Fibroblast of villous mesenchyme (primary cell): ENCODE data around the gene SRD5A3. TPM values are rescaled to one million over a fixed set of nuclear protein-coding genes. Genes with fewer than 3 reads are reported as not detected.

Experiments
- DNase-seq: peaks from one replicate; pipeline ENCODE4 v3.0.0-alpha.2; 2010; ENCODE audit warnings: low read depth
- H3K4me3 ChIP-seq: 2 replicates; pipeline ENCODE4 v1.5.1; 2011; ENCODE audit warnings: low read depth, mild to moderate bottlenecking, low read length
- total RNA-seq: library from RNA; depleted of rRNA; stranded (reverse); fragments of >200 nt; gene quantifications from 2 replicates; pipeline ENCODE4 v1.2.3, GENCODE V29; 2012
- TF ChIP-seq, protein P1 (sequence below): IDR thresholded peaks from 2 replicates; pipeline ENCODE4 v1.5.1; 2012; ENCODE audit warnings: low read depth, mild to moderate bottlenecking, low read length; ENCODE audit not compliant: insufficient read depth

The SRD5A3 gene
- 6.8 and 8.6 TPM in 2 replicates for total RNA-seq

DNA sequence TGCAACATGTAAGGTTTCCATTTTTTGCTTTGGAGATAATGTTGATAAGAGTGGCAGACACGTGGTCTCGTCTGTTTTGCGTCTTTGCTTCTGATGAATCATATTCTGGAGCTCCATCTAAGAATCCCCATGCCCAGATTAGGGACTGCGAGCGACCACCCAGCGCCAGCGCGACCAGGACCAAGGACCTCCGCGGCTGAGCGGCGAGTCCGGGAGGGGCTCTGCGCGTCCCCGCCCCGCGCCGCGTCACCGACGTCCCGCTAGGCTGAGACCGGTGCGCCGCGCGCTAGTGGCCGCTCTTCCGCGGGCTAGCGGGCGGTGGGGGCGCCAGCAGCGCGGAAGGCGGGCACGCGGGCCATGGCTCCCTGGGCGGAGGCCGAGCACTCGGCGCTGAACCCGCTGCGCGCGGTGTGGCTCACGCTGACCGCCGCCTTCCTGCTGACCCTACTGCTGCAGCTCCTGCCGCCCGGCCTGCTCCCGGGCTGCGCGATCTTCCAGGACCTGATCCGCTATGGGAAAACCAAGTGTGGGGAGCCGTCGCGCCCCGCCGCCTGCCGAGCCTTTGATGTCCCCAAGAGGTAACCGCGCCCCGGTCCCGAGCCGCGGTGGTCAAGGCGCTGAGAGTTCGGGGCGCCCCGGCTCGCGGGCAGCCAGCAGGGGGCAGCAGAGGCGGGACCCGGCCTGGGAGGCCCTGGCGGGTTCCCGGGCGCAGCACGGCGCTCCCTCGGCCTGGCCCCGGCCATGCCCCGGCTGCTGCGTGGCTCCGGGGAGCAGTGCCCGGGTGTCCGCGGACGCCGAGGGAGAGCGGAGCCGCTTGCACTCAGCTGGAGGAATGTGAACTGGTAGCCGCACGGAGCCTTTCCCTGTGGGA is at the start of gene SRD5A3:
Gene SRD5A3, plus strand, starts transcription at position 263 of the 871 bp plus-strand sequence. Its CDS starts 95 bp downstream, at position 358.
- peak within 1 kb of the TSS; percentile 72 for H3K4me3 ChIP-seq
- TF ChIP-seq, protein P1, sequence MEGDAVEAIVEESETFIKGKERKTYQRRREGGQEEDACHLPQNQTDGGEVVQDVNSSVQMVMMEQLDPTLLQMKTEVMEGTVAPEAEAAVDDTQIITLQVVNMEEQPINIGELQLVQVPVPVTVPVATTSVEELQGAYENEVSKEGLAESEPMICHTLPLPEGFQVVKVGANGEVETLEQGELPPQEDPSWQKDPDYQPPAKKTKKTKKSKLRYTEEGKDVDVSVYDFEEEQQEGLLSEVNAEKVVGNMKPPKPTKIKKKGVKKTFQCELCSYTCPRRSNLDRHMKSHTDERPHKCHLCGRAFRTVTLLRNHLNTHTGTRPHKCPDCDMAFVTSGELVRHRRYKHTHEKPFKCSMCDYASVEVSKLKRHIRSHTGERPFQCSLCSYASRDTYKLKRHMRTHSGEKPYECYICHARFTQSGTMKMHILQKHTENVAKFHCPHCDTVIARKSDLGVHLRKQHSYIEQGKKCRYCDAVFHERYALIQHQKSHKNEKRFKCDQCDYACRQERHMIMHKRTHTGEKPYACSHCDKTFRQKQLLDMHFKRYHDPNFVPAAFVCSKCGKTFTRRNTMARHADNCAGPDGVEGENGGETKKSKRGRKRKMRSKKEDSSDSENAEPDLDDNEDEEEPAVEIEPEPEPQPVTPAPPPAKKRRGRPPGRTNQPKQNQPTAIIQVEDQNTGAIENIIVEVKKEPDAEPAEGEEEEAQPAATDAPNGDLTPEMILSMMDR: peak; percentile 81
- peak; percentile 77 for DNase-seq

DNA sequence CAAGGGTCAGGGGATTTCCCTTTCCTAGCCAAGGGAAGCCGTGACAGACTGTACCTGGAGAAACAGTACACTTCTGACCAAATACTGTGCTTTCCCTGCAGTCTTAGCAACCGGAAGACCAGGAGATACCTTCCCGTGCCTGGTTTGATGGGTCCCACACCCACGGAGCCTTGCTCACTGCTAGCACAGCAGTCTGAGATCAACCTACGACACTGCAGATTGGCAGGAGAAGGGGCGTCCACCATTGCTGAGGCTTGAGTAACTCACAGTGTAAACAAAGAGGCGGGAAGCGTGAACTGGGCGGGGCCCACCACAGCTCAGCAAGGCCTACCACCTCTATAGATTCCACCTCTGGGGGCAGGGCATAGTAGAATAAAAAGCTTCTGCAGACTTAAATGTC is 48.7 kb upstream of the SRD5A3 start:
- TF ChIP-seq, protein P1: no peak
- H3K4me3 ChIP-seq: no peak overlapping the region
- no peak for DNase-seq

DNA sequence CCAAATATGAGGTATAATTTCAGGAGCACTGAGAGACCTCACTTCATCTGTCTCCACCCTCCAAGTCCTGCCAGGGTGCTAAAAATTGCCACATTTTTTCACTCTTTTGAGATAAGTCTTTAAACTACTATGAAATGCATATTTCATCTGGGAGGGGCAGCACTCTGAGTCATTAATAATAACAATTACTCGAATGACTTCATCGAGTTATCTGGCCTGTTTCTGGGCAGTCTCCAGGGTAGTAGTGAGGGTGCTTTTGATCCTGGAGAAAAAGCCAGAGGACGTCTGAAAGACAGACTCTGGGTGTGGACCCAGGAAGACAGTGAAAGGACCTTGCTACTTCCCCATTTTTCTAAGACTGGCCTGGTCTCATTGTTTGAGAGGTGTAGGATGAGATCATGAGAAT is 42.3 kb upstream of the SRD5A3 start:
- H3K4me3 ChIP-seq: no peak overlapping the region
- DNase-seq: peak; percentile 40
- TF ChIP-seq, protein P1: no peak

DNA sequence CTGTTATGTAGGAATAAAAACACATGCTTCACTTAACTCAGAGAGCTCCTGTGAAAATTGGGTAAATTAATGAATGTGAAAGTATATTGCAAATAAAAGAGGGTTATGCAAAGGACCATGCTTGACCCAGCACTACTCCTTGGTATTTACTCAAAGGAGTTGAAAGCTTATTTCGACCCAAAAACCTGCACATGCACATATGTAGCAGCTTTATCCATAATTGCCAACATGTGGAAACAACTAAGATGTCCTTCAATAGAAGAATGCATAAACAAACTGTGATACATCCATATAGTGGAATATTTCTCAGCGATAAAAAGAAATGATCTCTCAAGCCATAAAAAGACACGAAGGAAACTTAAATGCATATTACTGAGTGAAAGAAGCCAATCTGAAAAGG is 41.7 kb upstream of the SRD5A3 start:
- H3K4me3 ChIP-seq: no peak overlapping the region
- DNase-seq: no peak
- TF ChIP-seq, protein P1: no peak

DNA sequence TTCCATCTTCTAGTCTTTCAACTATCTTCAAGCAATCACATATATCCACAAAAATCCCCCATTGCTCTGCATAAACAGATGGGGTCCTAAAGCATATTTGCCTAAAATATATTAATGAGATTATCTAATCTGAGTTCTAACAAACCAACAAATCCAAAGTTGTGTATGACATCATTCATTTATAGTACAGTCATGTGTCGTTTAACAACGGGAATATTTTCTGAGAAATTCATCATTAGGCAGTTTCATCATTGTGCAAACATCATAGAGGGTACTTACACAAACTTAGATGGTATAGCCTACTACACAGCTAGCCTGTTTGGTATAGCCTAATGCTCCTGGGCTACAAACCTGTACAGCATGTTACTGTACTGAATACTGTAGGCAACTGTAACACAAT is 38.0 kb upstream of the SRD5A3 start:
- no peak for DNase-seq
- TF ChIP-seq, protein P1: no peak
- no peak overlapping the region for H3K4me3 ChIP-seq

DNA sequence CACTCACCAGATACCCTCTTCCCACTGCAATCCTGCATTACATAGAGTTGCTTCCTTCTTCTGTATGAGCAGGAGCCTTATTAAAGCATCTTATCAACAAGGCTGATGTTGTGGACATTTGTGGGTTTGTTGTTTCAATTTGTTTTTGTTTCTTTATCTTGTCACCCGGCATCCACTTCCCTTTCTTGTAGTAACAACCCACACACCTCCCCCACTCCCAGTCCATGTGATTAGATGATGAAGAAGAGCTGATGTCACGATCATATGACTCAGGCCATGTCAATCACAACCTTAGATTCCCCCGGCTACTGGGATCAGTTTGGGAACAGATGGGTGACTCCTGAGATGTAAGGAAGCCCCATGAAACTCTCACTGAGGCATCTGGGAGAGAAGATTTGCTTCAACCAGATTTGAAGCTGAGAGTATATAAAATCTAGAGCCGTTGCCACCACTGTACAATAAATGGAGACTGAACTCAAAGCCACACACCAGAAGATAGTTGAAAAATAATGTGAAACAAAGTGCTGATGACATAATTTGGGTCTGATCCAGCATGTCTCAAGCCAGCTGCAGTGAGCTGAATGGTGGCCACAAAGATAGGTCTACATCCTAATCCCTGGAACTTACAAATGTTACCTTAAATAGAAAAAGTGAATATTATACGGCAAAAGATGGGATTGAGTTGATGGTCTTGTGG is 34.1 kb upstream of the SRD5A3 start:
- peak; percentile 31 for DNase-seq
- TF ChIP-seq, protein P1: no peak
- H3K4me3 ChIP-seq: no peak overlapping the region
